Body of pancreas (tissue), 4 donors: ENCODE measurements around the gene LIN52.

Source experiments
- CTCF ChIP-seq, 7 experiments: fragments of 450-650 bp in 4 of 7; fragments of 200-600 bp in 3 of 7; sonication (generic) in 3 of 7; IDR thresholded peaks; one replicate each; pipeline ENCODE4 v1.5.1; 2016 to 2019; ENCODE audit warnings: antibody characterized with exemption in 7 of 7
- POLR2A ChIP-seq, 3 donors: fragments of 450-650 bp; IDR thresholded peaks; one replicate each; pipeline ENCODE4 v1.6.1; 2016; ENCODE audit warnings: antibody characterized with exemption in 3 of 3, mild to moderate bottlenecking in 2 of 3

DNA sequence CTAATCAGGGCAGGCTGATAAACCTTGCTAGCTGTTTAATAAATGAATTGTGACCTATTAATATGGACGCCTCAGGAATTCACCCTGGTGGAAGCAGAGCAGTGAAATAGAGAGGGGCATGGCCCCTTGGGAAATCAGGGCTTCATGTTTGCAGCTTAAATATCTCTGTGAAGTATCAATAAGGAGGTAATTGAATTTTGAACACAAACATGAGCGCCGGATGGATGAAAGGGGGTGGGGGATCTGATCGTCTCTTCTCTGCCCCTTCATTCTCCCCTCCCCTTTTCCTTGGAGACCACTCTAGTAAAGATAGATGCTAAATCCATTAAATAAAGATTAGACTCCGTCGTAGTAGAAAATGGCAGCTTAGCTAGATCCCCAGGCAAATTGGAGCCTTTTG lies 70.5 kb downstream of the LIN52 start:
- TF ChIP-seq CTCF (IDR thresholded peaks at IDR 0.05) (no peak), POLR2A (IDR thresholded peaks at IDR 0.05) (no peak)
